Left lung (tissue), 10 donors: ENCODE measurements around the gene SEMA3D. TPM values are rescaled to one million over a fixed set of nuclear protein-coding genes. Genes with fewer than 3 reads are reported as not detected.

ENCODE experiments used
- ATAC-seq: fragments of 200-7000 bp; cut with Tn5 transposase; one replicate; pipeline ENCODE4 v1.9.1; 2020; ENCODE audit warnings: moderate library complexity
- DNase-seq, 4 donors: peaks; one replicate each; pipeline ENCODE4 v3.0.0-alpha.2; 2013 to 2020
- H3K27ac ChIP-seq, 2 donors: fragments of 200-600 bp; sonication (generic) in 1 of 2; one replicate each; pipeline versions ENCODE4 v1.5.0 to v1.8.0; 2020 to 2021
- H3K27me3 ChIP-seq, 2 donors: fragments of 200-600 bp; sonication (generic) in 1 of 2; one replicate each; pipeline versions ENCODE4 v1.5.0 to v1.8.0; 2020 to 2021
- H3K36me3 ChIP-seq, 2 donors: fragments of 200-600 bp; sonication (generic) in 1 of 2; one replicate each; pipeline versions ENCODE4 v1.5.0 to v1.8.0; 2020 to 2021
- H3K4me1 ChIP-seq, 2 donors: fragments of 200-600 bp; one replicate each; pipeline ENCODE4 v1.8.0; 2021
- H3K4me3 ChIP-seq, 2 donors: fragments of 200-600 bp; sonication (generic) in 1 of 2; one replicate each; pipeline versions ENCODE4 v1.5.0 to v1.8.0; 2020 to 2021; ENCODE audit warnings: mild to moderate bottlenecking in 1 of 2
- H3K9me3 ChIP-seq, 2 donors: fragments of 200-600 bp; sonication (generic) in 1 of 2; one replicate each; pipeline versions ENCODE4 v1.5.0 to v1.8.0; 2020 to 2021
- CTCF ChIP-seq, 2 donors: fragments of 200-600 bp; sonication (generic) in 1 of 2; IDR thresholded peaks; one replicate each; pipeline versions ENCODE4 v1.5.0 to v1.8.0; 2021; ENCODE audit warnings: antibody characterized with exemption in 2 of 2
- intact Hi-C, 2 donors: fragments of 100-400 bp; cut with DNase I; formaldehyde crosslinking; loops; one replicate each; pipeline versions ENCODE4 v1.11.2 to v1.14.2; 2022
- polyA plus RNA-seq, 6 donors: library from polyadenylated mRNA; unstranded; fragments of 120-200 nt; gene quantifications; one replicate each; pipeline ENCODE4 v1.2.1, GENCODE V29; 2013; ENCODE audit not compliant: insufficient read length in 6 of 6
- total RNA-seq, 2 donors: library from RNA; stranded (reverse); fragmentation: NEBNext Ultra II Directional; extraction: Animal tissue kit (Norgen Biotek cat#: 25700); gene quantifications; one replicate each; pipeline ENCODE4 v1.2.1, GENCODE V29; 2021
- donor health status: DM: no; HTN: yes; CAD: no.
- donor health status: DM: no; HTN: no; CAD: no.

Gene SEMA3D
- total and polyA plus RNA-seq, 8 donors = 5.5 to 68.5 (median 46.3) TPM

- no peak for DNase-seq
- no peak overlapping the region for H3K4me3 ChIP-seq
- no peaks in the 10 kb centered on the region for H3K4me1 ChIP-seq
- intact Hi-C loops = no loop called here
- no peak for TF ChIP-seq CTCF (IDR thresholded peaks at IDR 0.05)
- ATAC-seq = no peak
- no peaks in the 10 kb centered on the region for H3K9me3 ChIP-seq
- H3K36me3 ChIP-seq = no peaks in the 10 kb centered on the region
- H3K27ac ChIP-seq = no peak overlapping the region
- no peaks in the 10 kb centered on the region for H3K27me3 ChIP-seq
These were observed 134.7 kb downstream of the SEMA3D start for GRCh38 chr7:85052056-85052737.

- DNase-seq (no peak), ATAC-seq (no peak)
- Histone ChIP-seq H3K4me3 (no peak overlapping the region), H3K27ac (no peak overlapping the region), H3K36me3 (no peaks in the 10 kb centered on the region), H3K4me1 (no peaks in the 10 kb centered on the region), H3K27me3 (no peaks in the 10 kb centered on the region), H3K9me3 (no peaks in the 10 kb centered on the region)
- no peak for TF ChIP-seq CTCF (IDR thresholded peaks at IDR 0.05)
- intact Hi-C loops = loop anchor here in 1 of 2 donors (10.0 kb wide), 1 partner anchor 138 kb away; the partner anchor contains the start of gene SEMA3D
These were observed 140.3 kb downstream of the SEMA3D start for GRCh38 chr7:85046534-85046933.

GRCh38 chr7:85041605-85042216 lies 145.1 kb downstream of the SEMA3D start:
- Histone ChIP-seq H3K9me3 (no peaks in the 10 kb centered on the region), H3K27me3 (no peaks in the 10 kb centered on the region), H3K4me3 (no peak overlapping the region), H3K27ac (no peak overlapping the region), H3K4me1 (no peaks in the 10 kb centered on the region), H3K36me3 (no peaks in the 10 kb centered on the region)
- peak; percentile 33 to 56 for TF ChIP-seq CTCF (IDR thresholded peaks at IDR 0.05)
- DNase-seq = peak in 3 of 4 donors; percentile 39 to 65 (median 55)
- intact Hi-C loops = loop anchor here in 1 of 2 donors (10.0 kb wide), 1 partner anchor 143 kb away; the partner anchor contains the start of gene SEMA3D
- ATAC-seq = peak; percentile 92

GRCh38 chr7:85039196-85039923 lies 147.5 kb downstream of the SEMA3D start:
- no peaks in the 10 kb centered on the region for H3K27me3 ChIP-seq
- H3K9me3 ChIP-seq = no peaks in the 10 kb centered on the region
- no peaks in the 10 kb centered on the region for H3K4me1 ChIP-seq
- intact Hi-C loops = loop anchor here in 1 of 2 donors (10.0 kb wide), 1 partner anchor 815 kb away; no protein-coding TSS in a partner anchor
- no peak overlapping the region for H3K27ac ChIP-seq
- H3K4me3 ChIP-seq = no peak overlapping the region
- no peaks in the 10 kb centered on the region for H3K36me3 ChIP-seq
- no peak for TF ChIP-seq CTCF (IDR thresholded peaks at IDR 0.05)
- no peak for ATAC-seq
- DNase-seq = peak in 1 of 4 donors; percentile 10

GRCh38 chr7:85038466-85038865 lies 148.4 kb downstream of the SEMA3D start:
- H3K36me3 ChIP-seq = no peaks in the 10 kb centered on the region
- H3K4me1 ChIP-seq = no peaks in the 10 kb centered on the region
- H3K4me3 ChIP-seq = no peak overlapping the region
- intact Hi-C loops = loop anchor here in 1 of 2 donors (10.0 kb wide), 1 partner anchor 816 kb away; no protein-coding TSS in a partner anchor
- no peaks in the 10 kb centered on the region for H3K27me3 ChIP-seq
- no peak overlapping the region for H3K27ac ChIP-seq
- ATAC-seq (no peak), DNase-seq (no peak)
- H3K9me3 ChIP-seq = no peaks in the 10 kb centered on the region
- TF ChIP-seq CTCF (IDR thresholded peaks at IDR 0.05) = no peak
